ENCODE results near the gene TMEM203.

DNA sequence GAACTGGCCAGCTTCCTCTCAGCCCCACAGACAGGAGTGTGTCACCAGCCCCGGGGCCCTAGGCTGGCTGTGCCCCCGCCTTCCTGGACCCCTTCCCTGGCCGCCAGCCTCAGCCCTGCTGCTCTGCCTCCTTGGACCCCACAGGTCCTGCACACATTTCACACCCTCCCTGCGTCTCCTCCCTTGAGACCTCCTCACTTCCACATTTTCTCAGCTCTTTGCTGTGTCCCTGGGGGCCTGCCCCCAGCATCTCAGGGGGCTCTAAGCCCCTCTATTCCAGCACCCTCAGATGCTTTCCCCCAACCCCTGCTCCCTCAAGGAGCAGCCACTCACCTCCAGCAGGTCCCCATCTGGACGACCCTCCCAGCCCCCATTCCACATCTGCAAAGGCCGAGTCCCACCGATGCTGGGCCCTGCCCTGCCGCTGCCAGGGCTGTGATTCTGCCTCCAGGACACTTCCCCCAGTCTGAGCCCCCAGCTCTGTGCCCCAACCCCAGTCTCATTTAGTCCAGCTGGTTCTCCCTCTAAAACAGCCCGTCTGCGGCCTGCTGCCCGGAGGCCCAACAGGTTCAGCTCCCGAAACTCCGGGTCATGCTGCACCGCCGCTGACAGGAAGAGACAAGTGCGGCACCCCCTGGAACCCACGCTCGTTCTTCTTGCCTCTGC, 29.4 kb upstream of the TMEM203 start:
- TF ChIP-seq, protein P1, sequence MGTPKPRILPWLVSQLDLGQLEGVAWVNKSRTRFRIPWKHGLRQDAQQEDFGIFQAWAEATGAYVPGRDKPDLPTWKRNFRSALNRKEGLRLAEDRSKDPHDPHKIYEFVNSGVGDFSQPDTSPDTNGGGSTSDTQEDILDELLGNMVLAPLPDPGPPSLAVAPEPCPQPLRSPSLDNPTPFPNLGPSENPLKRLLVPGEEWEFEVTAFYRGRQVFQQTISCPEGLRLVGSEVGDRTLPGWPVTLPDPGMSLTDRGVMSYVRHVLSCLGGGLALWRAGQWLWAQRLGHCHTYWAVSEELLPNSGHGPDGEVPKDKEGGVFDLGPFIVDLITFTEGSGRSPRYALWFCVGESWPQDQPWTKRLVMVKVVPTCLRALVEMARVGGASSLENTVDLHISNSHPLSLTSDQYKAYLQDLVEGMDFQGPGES (IDR thresholded peaks at IDR 0.05): no peak
- TF ChIP-seq, protein P2, sequence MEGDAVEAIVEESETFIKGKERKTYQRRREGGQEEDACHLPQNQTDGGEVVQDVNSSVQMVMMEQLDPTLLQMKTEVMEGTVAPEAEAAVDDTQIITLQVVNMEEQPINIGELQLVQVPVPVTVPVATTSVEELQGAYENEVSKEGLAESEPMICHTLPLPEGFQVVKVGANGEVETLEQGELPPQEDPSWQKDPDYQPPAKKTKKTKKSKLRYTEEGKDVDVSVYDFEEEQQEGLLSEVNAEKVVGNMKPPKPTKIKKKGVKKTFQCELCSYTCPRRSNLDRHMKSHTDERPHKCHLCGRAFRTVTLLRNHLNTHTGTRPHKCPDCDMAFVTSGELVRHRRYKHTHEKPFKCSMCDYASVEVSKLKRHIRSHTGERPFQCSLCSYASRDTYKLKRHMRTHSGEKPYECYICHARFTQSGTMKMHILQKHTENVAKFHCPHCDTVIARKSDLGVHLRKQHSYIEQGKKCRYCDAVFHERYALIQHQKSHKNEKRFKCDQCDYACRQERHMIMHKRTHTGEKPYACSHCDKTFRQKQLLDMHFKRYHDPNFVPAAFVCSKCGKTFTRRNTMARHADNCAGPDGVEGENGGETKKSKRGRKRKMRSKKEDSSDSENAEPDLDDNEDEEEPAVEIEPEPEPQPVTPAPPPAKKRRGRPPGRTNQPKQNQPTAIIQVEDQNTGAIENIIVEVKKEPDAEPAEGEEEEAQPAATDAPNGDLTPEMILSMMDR (IDR thresholded peaks at IDR 0.05 in 2 of 3, conservative IDR thresholded peaks at IDR 0.05 in 1 of 3; ENCODE audit: control insufficient read depth in 2 of 3, extremely low read depth in 1 of 3, insufficient read depth in 1 of 3, low read depth in 3 of 3, low read length in 3 of 3): no peak
- TF ChIP-seq MYC (IDR thresholded peaks at IDR 0.05; ENCODE audit: insufficient read depth, insufficient read length, insufficient replicate concordance, low read length, severe bottlenecking): no peak
- no peak for TF ChIP-seq NFXL1 (IDR thresholded peaks at IDR 0.05; ENCODE audit: borderline replicate concordance)
- TF ChIP-seq, protein P3, sequence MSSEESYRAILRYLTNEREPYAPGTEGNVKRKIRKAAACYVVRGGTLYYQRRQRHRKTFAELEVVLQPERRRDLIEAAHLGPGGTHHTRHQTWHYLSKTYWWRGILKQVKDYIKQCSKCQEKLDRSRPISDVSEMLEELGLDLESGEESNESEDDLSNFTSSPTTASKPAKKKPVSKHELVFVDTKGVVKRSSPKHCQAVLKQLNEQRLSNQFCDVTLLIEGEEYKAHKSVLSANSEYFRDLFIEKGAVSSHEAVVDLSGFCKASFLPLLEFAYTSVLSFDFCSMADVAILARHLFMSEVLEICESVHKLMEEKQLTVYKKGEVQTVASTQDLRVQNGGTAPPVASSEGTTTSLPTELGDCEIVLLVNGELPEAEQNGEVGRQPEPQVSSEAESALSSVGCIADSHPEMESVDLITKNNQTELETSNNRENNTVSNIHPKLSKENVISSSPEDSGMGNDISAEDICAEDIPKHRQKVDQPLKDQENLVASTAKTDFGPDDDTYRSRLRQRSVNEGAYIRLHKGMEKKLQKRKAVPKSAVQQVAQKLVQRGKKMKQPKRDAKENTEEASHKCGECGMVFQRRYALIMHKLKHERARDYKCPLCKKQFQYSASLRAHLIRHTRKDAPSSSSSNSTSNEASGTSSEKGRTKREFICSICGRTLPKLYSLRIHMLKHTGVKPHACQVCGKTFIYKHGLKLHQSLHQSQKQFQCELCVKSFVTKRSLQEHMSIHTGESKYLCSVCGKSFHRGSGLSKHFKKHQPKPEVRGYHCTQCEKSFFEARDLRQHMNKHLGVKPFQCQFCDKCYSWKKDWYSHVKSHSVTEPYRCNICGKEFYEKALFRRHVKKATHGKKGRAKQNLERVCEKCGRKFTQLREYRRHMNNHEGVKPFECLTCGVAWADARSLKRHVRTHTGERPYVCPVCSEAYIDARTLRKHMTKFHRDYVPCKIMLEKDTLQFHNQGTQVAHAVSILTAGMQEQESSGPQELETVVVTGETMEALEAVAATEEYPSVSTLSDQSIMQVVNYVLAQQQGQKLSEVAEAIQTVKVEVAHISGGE (CRISPR knock-in tag; IDR thresholded peaks at IDR 0.05): no peak

Data from GM12878 (cell line).